Metanephros (tissue), 2 donors: ENCODE measurements around the gene STX1A. TPM values are rescaled to one million over a fixed set of nuclear protein-coding genes. Genes with fewer than 3 reads are reported as not detected.

Experiments used
- small RNA-seq: library from RNA; depleted of rRNA; stranded (forward); fragments of <200 nt; gene quantifications from one replicate; pipeline ENCODE3, GENCODE V24; 2014; ENCODE audit warnings: low replicate concordance
- total RNA-seq: library from RNA; depleted of rRNA; stranded (reverse); fragments of >200 nt; gene quantifications from one replicate; pipeline ENCODE4 v1.2.3, GENCODE V29; 2014

STX1A gene
- 12.7 TPM for total RNA-seq

DNA sequence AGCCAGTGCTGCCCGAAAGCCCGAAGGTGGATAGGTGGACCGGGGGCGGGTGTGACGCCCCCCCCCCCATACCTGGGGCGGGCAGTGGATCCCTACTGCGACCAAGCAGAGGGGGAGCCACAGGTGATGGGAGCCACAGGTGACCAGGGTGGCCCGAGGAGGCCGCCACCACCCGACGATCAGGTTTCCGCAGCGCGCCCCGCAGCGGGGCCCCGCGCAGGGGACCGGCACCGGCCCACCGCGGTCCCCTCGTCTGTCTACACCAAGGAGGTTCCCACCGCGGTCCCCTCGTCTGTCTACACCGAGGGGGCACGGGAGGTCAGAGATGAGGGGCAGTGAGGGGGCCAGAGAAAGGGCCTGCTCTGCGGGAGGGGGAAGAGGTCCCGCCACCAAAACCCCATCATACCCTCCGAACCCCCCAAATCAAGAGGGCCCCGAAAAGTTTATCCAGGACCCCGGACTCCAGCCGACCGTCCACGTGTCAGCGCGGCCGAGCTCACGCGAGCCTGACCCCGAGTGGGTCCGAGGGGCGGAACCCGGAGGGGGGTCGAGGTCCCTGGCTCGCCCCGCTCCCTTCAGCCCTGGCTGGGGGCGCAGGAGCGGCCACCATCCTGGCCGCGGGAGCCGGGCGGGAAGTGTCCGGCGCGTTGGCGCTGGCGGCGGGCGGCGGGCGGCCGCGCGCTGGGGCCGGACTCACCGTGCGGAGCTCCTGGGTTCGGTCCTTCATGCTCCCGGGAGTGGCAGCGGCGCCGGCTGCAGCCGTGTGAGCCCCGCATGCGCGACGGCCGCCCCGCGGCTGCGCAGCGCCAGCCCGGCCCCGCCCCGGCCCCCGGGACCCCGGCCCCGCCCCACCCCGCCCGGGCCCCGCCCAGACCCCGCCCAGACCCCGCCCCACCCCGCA lies at the start of gene STX1A:
Gene STX1A (minus strand): TSS at position 765 of the 901 bp plus-strand sequence. CDS start 38 bp downstream, at position 727.

DNA sequence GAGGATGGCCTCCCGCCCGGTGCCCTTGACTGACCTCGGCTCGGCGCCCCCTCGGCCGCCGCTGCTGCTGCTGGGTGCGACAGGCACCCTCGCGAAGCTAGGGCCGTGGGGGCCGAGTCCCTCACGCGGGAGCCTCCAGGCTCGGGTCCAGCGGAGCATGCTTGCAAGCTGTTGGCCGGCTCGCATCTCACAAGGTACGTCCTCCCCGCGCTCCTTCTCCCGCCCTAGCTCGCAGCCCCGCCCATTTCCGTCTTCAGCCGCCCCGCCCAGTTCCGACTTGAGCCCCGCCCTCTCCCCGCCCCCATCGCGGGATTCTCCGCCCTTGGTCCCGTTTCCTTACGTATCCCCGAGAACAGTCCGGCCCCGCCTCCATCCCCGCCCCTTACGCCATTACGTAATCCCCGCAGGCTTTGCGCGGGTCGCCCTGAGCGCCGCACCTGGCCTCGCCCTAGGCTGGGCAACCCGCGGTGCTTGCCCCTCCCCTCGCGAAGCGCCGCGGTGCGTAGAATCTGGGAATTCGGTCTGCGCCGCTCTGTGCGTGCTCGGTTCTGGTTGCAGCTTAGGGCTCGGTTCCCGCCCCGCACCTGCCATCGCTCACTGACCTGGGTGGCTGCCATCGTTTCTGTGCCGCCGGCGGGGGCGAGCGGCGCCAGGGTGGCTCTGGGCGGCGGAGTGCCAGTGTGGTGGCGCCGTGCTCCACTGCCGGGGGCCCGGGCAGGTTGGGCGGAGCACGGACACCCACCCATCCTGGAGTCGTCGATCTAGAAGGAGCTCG lies 19.3 kb upstream of the STX1A start, which contains the start of gene ABHD11:
Gene ABHD11 (minus strand): TSS at position 191 of the 775 bp plus-strand sequence. CDS start 32 bp downstream, at position 159.

DNA sequence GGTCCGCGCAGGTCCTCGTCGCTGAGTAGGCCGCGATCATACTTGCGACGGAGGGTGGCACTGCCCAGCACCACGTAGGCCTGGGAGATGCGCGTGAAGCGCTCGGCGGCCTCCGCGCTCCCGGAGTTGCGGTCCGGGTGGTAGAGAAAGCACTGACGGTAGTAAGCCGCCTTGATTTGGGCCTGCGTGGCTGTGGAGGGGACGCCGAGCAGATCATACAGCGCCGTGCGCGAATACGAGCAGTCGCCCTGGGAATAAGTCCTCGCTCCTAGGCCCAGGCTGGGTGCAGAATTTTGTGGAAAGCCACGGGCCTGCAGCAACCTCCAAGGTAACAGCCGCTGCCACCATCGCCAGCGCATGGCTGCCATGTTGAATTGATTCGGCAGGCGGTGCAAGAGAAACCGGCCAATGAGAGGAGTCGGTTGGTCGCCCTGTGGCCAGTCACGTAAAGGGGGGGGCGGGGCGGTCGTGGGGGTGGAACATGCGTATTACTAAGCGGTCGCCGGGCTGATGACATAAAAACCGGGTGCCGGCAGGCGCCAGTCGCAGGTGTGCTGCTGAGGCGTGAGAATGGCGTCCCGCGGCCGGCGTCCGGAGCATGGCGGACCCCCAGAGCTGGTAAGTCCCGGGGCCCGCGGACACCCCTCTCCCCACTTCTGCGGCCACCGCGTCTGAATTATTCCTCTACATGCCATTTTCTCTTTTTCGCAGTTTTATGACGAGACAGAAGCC lies 36.2 kb downstream of the STX1A start, which contains the start of the genes BUD23 and DNAJC30:
Gene BUD23 (plus strand): TSS at position 542 of the 732 bp plus-strand sequence. CDS start 29 bp downstream, at position 571.
Gene DNAJC30 (minus strand): TSS at position 398 of the 732 bp plus-strand sequence. CDS start 30 bp downstream, at position 368.

GRCh38 chr7:73667344-73668102 lies 51.9 kb downstream of the STX1A start, which contains the start of gene VPS37D:
Gene VPS37D, plus strand, starts transcription at chr7:73667831. Its CDS starts 128 bp downstream, at chr7:73667959.

Small RNAs within 50 kb of the gene (small RNA-seq; reads per million reads assigned to genes)
- gene MIR4284 (0.07 reads per million), gene RN7SL265P (not detected)

Other genes starting within 250 kb of the STX1A start
- 44.6 TPM for gene BAZ1B, start 197.4 kb downstream of the STX1A start, total RNA-seq
- 15.2 TPM for gene BCL7B, start 162.0 kb downstream of the STX1A start, total RNA-seq
- gene TBL2, start 141.1 kb downstream of the STX1A start, total RNA-seq, result 40.6 TPM
- gene MLXIPL, start 95.1 kb downstream of the STX1A start, total RNA-seq, result 9.3 TPM
- 18.6 TPM for gene VPS37D, start 51.8 kb downstream of the STX1A start, total RNA-seq
- 7.5 TPM for gene DNAJC30, start 36.2 kb downstream of the STX1A start, total RNA-seq
- 42.8 TPM for gene BUD23, start 36.1 kb downstream of the STX1A start, total RNA-seq
- gene ABHD11, start 19.1 kb upstream of the STX1A start, total RNA-seq, result 38.5 TPM
- gene CLDN3, start 50.6 kb upstream of the STX1A start, total RNA-seq, result 79.3 TPM
- 132 TPM for gene CLDN4, start 111.3 kb upstream of the STX1A start, total RNA-seq
- 19.3 TPM for gene METTL27, start 122.8 kb upstream of the STX1A start, total RNA-seq
- not detected for gene TMEM270, start 141.5 kb upstream of the STX1A start, total RNA-seq